Hepatic stellate cell (primary cell): ENCODE measurements around the gene CDK14.
"Not testable (repeated sequence)": the region's sequence is repeated elsewhere in the genome, so short reads cannot be mapped to it uniquely, and the experiment has no call there.

Experiments used
- DNase-seq: peaks from one replicate; pipeline ENCODE4 v3.0.0; 2011; ENCODE audit warnings: low spot score

Gene CDK14

GRCh38 chr7:90897961-90898469, 301.9 kb downstream of the CDK14 start:
- DNase-seq = no peak

DNA sequence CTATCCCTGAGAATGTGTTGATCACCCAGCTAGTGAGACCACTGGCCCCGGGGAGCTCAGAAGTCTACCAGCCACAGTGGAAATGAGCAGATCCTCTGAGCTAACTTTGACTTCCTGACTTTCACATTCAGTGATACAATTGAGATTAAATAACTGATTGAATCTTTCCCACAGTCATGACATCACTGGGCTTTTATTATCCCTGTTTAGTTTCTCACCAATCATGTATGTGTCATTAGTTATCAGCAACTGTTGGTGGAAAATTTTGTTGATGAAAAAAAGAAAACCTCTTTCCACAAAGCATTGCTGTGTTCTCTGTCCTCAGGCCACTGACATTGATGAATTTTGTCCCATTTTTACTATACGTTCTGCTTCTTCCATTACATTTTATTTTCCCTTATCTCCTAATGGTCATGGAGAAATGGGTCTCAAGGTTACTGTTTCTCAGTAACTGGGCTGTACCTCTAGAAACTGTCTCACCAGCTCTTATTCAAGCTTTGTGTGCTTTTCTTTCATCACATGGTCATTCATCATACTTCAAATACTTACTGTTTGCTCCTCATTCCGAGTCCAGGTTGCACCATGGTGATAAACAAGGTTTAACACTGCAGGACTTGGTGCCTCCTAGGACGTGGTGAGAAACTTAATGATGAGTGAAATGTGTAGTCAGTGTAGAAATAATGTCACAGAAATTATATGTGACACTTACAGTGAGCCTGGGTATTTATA, 304.7 kb downstream of the CDK14 start:
- DNase-seq = no peak

DNA sequence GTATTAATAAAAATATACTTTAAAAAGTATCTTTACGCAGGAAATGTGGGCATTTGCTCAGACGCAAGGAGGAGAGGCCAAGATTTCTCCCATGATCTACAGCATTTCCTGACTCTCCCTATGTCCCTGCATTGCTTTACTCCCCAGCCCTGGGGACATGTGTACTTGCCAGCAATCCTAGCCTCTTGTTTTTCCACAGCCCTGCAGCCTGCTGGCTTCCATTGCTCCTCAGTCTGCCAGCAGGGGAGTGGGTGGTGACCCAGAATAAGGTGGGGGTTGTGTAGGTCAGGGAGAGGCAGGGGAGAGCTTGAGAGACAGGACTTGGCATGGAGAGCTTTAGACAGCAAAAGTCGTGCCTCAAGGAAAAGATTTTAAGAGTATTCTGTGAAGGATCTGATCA, 307.7 kb downstream of the CDK14 start:
- DNase-seq = no peak

DNA sequence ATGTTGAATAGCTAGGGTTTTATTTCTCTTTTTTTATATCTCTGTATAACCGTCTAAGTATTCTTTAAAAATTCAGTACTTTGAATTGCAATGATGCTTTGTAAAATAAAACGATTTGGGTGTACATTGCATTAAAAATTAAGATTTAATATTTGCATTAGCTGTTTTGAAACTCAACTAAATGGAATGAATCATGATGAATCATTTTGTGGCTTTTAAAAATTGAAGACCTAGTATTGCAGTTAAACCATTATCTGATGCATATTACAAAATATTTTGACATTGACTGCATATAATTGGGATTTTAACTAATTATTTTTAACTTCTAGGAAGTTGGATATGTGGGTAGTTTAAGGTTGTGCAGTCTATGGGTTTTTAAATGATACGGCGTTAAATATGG, 314.0 kb downstream of the CDK14 start:
- DNase-seq = peak; percentile 4

GRCh38 chr7:90916319-90916718, 320.2 kb downstream of the CDK14 start:
- DNase-seq = no peak

DNA sequence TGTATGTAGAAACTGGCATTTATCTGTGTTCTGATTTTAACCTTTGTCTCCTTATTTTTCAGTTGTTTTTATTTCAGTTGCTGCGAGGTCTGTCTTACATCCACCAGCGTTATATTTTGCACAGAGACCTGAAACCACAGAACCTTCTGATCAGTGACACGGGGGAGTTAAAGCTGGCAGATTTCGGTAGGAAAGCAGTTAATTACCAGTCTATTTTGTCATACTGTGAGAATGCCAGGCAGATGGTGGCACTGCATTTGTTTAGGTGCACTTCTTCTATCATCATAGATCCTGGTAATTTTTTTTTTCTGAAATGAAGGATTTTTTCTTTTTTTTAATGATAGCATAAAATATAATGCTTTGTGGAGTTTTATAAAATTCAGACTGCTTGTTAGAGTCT, 321.4 kb downstream of the CDK14 start:
- no peak for DNase-seq

GRCh38 chr7:90918303-90918702, 322.2 kb downstream of the CDK14 start:
- DNase-seq = no peak

- DNase-seq = no peak
Measured at GRCh38 chr7:90919816-90920215, 323.7 kb downstream of the CDK14 start.

DNA sequence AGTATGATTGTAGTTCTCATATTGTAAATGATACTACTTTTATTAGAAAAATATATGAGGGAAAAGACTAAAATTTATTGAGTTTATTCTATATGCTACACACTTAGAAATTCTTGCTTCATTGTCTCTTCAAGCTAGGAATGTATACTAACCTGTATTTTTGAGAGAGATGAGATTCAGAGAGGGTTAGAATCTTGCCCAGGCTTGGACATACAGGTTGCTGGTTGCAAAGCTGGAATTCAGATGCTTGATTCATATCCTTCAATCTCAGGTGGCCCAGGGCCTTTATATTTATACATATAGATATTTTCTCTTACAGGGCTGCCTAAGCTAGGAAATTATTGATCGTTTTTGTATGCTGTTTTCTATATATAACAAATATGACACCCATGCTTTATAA, 324.2 kb downstream of the CDK14 start:
- DNase-seq = no peak

DNA sequence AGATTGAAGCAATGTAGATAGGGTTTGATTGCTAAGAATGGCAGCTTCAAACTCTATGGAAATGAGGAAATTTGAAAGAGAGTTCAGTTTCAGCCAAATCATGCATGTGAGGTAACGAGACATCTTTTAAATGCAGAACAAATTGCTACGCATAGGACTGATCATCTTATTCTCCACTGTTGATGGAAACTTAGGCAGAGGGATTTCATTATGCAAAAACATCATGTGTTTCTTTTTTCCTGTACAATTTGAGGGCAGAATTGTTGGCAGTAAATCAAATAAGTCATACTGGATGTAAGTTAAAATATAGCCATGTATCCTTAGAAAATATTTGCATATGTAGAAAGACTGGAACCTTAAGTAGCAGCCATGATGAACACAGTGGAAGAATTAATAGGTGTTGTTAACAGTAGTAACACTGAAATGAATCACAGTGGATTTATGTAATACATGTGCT, 327.4 kb downstream of the CDK14 start:
- DNase-seq = no peak

GRCh38 chr7:90928700-90929424, 332.7 kb downstream of the CDK14 start:
- DNase-seq = not testable (repeated sequence)

DNA sequence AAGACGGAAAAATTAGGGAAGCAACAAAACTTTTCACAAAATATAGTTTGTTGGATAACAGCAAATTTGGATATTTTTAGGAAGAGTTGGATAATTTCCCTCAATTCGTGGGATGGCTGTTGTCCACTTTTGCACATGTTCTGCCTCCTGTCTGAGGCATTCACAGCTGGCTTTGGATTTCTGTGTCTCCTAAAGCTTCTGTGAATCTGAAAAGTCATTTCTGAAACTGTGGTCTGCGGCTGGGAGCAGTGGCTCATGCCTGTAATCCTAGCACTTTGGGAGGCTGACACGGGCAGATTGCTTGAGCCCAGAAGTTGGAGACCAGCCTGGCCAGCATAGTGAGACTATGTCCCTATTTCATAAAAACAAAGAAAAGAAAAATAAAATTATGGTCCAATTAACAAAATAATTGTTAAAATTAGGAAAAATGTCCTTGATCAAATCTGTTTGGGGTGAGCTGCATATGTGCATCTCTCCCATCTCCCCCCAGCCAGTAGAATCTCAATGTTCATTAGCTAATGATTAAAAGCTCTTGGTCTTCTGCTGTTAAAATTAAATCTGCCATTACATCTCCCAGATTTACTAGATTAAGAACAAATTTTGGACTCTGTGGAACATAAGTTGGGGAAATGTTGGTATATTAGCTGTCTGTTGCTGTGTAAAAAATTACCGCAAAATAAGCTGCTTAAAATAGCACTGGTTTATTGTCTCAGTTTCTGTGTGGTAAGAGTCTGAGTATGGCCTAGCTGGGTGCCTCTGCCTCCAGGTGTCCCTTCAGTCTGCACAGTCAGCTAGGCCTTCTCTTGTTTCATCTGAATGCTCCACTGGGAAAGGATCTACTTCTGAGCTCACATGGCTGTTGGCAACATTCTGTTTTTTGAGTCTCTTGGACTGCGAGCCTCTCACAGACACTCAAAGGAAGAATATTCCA, 336.1 kb downstream of the CDK14 start:
- DNase-seq = no peak

GRCh38 chr7:90933041-90933440, 336.9 kb downstream of the CDK14 start:
- no peak for DNase-seq

DNA sequence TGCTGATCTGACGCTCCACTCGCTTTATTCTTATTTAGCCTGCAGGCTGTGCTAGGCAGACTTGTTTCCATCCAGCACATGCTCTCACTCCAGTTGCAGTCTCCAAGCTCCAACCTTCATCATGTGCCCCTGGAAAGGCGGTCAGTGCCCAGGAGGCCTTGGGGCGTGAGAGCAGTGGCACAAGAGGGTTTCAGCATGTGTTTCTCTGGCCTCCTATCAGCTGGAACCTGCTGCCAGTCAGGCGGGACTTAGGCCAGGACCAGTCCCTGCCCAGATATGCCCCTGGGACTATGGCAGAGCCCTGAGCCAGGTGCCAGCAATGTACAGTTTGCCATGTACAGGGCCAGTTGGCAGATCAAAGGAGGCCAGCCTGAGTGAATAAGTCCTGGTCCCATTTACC, 337.9 kb downstream of the CDK14 start:
- DNase-seq = no peak

DNA sequence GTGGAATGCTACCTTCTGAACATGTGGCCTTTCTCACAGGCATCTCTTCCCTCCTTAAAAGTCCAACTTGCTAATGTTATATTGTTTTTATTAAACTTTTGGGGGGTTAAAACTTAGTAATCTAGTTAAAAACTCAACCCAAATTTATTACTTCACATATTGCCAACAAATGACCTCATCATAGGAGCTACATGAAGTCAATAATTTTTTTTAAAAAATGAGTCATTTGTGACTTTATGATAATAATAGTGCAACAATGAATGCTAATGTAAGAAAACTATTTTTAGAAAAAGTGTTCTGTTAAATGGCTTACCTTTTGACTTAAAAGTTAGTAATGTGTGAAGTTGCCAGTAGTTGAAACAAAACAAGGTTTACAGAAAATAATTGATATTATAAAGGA, 342.2 kb downstream of the CDK14 start:
- no peak for DNase-seq

- no peak for DNase-seq
Measured at GRCh38 chr7:90939666-90940065, 343.5 kb downstream of the CDK14 start.

- DNase-seq = no peak
Measured at GRCh38 chr7:90944021-90944420, 347.9 kb downstream of the CDK14 start.

DNA sequence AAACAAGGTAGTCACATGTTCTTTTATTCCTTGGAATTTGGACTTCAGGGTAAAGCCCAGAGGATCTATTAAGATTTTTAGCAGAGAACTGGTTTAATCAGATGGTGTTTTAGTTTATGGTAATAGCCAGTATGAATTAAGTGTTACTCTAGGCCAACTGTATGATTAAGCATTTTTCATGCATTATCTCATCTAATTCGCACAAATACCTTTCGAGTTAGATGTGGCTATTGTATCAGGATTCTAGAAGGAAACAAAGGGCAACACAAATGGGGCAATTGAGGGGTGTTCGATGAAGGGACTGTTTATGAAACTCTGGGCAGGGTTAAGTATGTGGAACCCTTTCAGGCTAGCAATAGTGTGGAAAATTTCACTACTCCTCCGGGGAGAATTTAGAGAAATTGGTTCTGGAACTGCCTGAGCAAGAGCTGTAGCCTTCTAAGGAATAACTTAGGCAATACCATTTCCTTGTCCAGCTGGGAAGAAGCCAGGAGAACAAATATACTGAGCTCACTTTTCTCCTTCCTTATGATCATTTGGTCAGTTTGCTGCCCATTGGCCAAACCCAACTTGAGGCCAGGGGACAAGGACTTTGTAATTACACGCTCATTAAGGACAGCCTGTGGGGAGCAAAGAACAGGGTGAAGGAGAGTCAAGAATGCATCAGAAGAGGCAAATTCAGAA, 349.1 kb downstream of the CDK14 start:
- DNase-seq = no peak

- no peak for DNase-seq
Measured at GRCh38 chr7:90946730-90947501, 350.8 kb downstream of the CDK14 start.

- DNase-seq = no peak
Measured at GRCh38 chr7:90948085-90948484, 352.0 kb downstream of the CDK14 start.

- DNase-seq = no peak
Measured at GRCh38 chr7:90951229-90951628, 355.1 kb downstream of the CDK14 start.
